Measurements from ENCODE around the gene HDAC10. TPM values are rescaled to one million over a fixed set of nuclear protein-coding genes. Genes with fewer than 3 reads are reported as not detected.

The HDAC10 gene
- polyA plus RNA-seq, 1 of the 3 experiments (the other 2 are of a cell fraction) = 51.9 TPM

- TF ChIP-seq ZBTB33 (IDR thresholded peaks at IDR 0.05; ENCODE audit: borderline replicate concordance, low read depth) = no peak
Measured at GRCh38 chr22:50280708-50281383, 29.8 kb upstream of the HDAC10 start (continued).

- CTCF ChIA-PET = interaction anchor here (1.3 to 2.1 kb wide), 3 partner anchors 22 to 62 kb away, joined by 5 to 6 read pairs (median 6); partner anchors contain the start of gene DENND6B
- POLR2A ChIA-PET = no interaction called here
Measured at GRCh38 chr22:50280022-50280707, 29.1 kb upstream of the HDAC10 start.

DNA sequence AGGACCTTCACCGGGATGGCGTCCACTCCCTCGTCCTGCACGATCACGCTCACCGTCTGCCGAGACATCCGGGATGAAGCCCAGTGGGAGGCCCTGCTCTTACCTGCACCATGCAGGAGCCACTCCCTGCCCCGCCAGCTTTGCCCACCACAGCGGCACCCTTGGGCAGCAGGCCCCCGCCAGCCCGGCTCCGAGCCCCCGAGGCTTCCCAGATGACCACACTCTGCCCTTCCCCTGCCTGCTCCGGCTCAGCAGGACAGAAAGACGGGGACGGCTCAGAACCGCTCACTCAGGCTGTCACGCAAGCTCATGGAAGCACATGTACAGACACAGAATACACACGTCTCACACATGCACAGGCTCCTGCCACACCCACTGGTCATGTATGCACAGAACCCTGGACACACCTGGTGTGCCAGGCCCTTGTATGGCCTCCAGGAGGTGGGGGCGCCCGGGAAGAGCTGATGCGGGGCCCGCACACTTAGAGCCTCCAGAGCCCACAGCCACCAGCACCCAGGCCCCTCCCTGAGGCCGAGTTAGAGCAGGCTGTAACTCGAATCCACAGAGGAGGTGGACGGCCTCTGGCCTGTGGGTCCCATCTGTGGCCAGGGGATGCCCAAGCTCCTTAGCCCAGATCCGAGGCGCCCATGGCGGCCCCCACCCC, 28.0 kb upstream of the HDAC10 start:
- no peak for DNase-seq
- Histone ChIP-seq H4K20me1 (ENCODE audit: insufficient read depth) (peaks cover 14% of the 10 kb centered on the region; the same call in 1 of the 2 replicates), H3F3A (replicated peaks; ENCODE audit: insufficient read depth) (peaks cover 20% of the 10 kb centered on the region), H3K9ac (no peak overlapping the region), H3K4me3 (ENCODE audit: low read depth in 2 of 2, low read length in 1 of 2) (no peak overlapping the region), H2AFZ (ENCODE audit: low read depth) (no peak overlapping the region), H3K4me2 (no peak overlapping the region), H3K36me3 (replicated peaks in 1 of 2; ENCODE audit: control insufficient read depth in 1 of 2, insufficient read depth in 2 of 2, low read length in 1 of 2) (peaks cover 29 to 80% of the 10 kb centered on the region in 2 experiments), H3K79me2 (ENCODE audit: insufficient read depth) (peaks cover 5% of the 10 kb centered on the region; the same call in 1 of the 2 replicates), H3K27me3 (ENCODE audit: insufficient read depth) (no peaks in the 10 kb centered on the region), H3K9me3 (no peaks in the 10 kb centered on the region), H3K9me2 (no peaks in the 10 kb centered on the region), H3K27ac (ENCODE audit: low read depth in 2 of 2, low read length in 1 of 2) (no peak overlapping the region), H3K4me1 (ENCODE audit: control insufficient read depth in 1 of 2, insufficient read depth in 2 of 2, low read depth in 1 of 2, low read length in 1 of 2) (peaks cover 2 to 9% of the 10 kb centered on the region in 2 experiments; a peak in 2 of 4 replicates)
- ChIA-PET POLR2A (no interaction called here), CTCF (interaction anchor here (2.0 to 2.1 kb wide), 2 partner anchors 23 to 47 kb away, joined by 5 to 6 read pairs; partner anchors contain the start of gene DENND6B)
- 97% methylated on average over 12 of the region's 30 CpGs for WGBS (ENCODE audit: low lambda C conversion rate)
- TF ChIP-seq, protein P1, sequence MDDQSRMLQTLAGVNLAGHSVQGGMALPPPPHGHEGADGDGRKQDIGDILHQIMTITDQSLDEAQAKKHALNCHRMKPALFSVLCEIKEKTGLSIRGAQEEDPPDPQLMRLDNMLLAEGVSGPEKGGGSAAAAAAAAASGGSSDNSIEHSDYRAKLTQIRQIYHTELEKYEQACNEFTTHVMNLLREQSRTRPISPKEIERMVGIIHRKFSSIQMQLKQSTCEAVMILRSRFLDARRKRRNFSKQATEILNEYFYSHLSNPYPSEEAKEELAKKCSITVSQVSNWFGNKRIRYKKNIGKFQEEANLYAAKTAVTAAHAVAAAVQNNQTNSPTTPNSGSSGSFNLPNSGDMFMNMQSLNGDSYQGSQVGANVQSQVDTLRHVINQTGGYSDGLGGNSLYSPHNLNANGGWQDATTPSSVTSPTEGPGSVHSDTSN (IDR thresholded peaks at IDR 0.05) = no peak
- TF ChIP-seq EZH2phosphoT487 (IDR thresholded peaks at IDR 0.05; ENCODE audit: borderline replicate concordance, low read depth) = no peak
- no peak for TF ChIP-seq RCOR1 (IDR thresholded peaks at IDR 0.05; ENCODE audit: low read length)
- TF ChIP-seq, protein P2, sequence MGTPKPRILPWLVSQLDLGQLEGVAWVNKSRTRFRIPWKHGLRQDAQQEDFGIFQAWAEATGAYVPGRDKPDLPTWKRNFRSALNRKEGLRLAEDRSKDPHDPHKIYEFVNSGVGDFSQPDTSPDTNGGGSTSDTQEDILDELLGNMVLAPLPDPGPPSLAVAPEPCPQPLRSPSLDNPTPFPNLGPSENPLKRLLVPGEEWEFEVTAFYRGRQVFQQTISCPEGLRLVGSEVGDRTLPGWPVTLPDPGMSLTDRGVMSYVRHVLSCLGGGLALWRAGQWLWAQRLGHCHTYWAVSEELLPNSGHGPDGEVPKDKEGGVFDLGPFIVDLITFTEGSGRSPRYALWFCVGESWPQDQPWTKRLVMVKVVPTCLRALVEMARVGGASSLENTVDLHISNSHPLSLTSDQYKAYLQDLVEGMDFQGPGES (IDR thresholded peaks at IDR 0.05; ENCODE audit: low read depth, low read length) = no peak
- no peak for TF ChIP-seq SIN3A (IDR thresholded peaks at IDR 0.05; ENCODE audit: borderline replicate concordance, low read depth, low read length)
- TF ChIP-seq TEAD4 (IDR thresholded peaks at IDR 0.05; ENCODE audit: borderline replicate concordance, insufficient read depth) = no peak
- no peak for TF ChIP-seq GATA2 (CRISPR knock-in tag; IDR thresholded peaks at IDR 0.05)
- no peak for TF ChIP-seq ELF1 (IDR thresholded peaks at IDR 0.05)
- no peak for TF ChIP-seq EP300 (IDR thresholded peaks at IDR 0.05; ENCODE audit: borderline replicate concordance in 1 of 2, low read depth in 1 of 2, low read length in 1 of 2)
- TF ChIP-seq FOXJ3 (CRISPR knock-in tag; IDR thresholded peaks at IDR 0.05) = no peak
- TF ChIP-seq MAX (IDR thresholded peaks at IDR 0.05; ENCODE audit: low read depth) = no peak
- no peak for TF ChIP-seq ZBTB33 (IDR thresholded peaks at IDR 0.05; ENCODE audit: borderline replicate concordance, low read depth)

More at GRCh38 chr22:50280022-50280707, 29.1 kb upstream of the HDAC10 start:
- Histone ChIP-seq H3F3A (replicated peaks; ENCODE audit: insufficient read depth) (peaks cover 13% of the 10 kb centered on the region), H3K9ac (no peak overlapping the region), H3K27ac (ENCODE audit: low read depth in 2 of 2, low read length in 1 of 2) (no peak overlapping the region), H3K4me1 (ENCODE audit: control insufficient read depth in 1 of 2, insufficient read depth in 2 of 2, low read depth in 1 of 2, low read length in 1 of 2) (peaks cover 0 to 9% of the 10 kb centered on the region in 2 experiments; a peak in 1 of 4 replicates), H3K9me2 (no peaks in the 10 kb centered on the region), H3K36me3 (replicated peaks in 1 of 2; ENCODE audit: control insufficient read depth in 1 of 2, insufficient read depth in 2 of 2, low read length in 1 of 2) (peaks cover 25 to 77% of the 10 kb centered on the region in 2 experiments), H3K9me3 (no peaks in the 10 kb centered on the region), H4K20me1 (ENCODE audit: insufficient read depth) (peaks cover 7% of the 10 kb centered on the region; the same call in 1 of the 2 replicates), H3K4me3 (ENCODE audit: low read depth in 2 of 2, low read length in 1 of 2) (no peak overlapping the region), H3K4me2 (no peak overlapping the region), H3K79me2 (ENCODE audit: insufficient read depth) (peaks cover 5% of the 10 kb centered on the region; the same call in 1 of the 2 replicates), H2AFZ (ENCODE audit: low read depth) (no peak overlapping the region), H3K27me3 (ENCODE audit: insufficient read depth) (no peaks in the 10 kb centered on the region)
- 99% methylated on average over 15 of the region's 38 CpGs for WGBS (ENCODE audit: low lambda C conversion rate)
- no peak for TF ChIP-seq RXRA (IDR thresholded peaks at IDR 0.05; ENCODE audit: borderline replicate concordance, low read depth)
- TF ChIP-seq SIN3A (IDR thresholded peaks at IDR 0.05; ENCODE audit: borderline replicate concordance, low read depth, low read length) = no peak
- TF ChIP-seq MEF2A (IDR thresholded peaks at IDR 0.05; ENCODE audit: borderline replicate concordance, low read depth) = no peak
- TF ChIP-seq NRF1 (IDR thresholded peaks at IDR 0.05; ENCODE audit: low read depth, low read length) = no peak
- no peak for TF ChIP-seq TCF12 (IDR thresholded peaks at IDR 0.05)
- no peak for DNase-seq
